Measurements from ENCODE around the gene MSL1. TPM values are rescaled to one million over a fixed set of nuclear protein-coding genes. Genes with fewer than 3 reads are reported as not detected.

MSL1 gene
- total and polyA plus RNA-seq, 9 of the 15 experiments (the other 6 are each of a cell fraction or from before 2014, with no cell fraction given): 13.8 to 120 (median 61.9) TPM

DNA sequence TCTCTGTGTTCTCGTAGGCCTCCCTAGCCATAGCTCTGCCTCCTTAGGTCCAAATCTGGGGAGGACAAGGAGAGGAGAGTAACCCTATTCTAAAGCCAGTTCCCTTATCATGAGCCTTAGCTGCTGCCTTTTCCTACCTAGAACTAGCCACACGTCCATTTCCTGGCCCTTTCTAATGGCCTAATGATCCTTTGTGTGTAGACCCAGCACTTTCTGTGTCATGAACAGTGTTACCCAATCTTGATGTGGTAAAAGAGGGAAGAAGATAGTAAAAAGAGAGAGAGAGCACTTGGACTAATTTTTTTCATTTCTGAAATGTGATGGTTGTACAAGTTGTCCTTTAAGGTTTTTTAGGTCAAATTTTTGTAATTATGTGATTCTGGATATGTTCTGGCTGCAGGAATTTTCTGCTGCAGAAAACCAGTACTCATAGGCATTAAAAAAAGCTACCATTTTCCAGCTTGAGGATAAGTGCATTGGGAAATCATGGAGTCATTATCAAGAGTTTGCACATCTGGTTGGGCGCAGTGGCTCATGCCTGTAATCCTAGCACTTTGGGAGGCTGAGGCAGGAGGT is 36.8 kb downstream of the MSL1 start:
- CTCF ChIA-PET (ENCODE audit: low intra/inter-chr PET ratio): no interaction called here
- peaks cover 70% of the 10 kb centered on the region for H3K36me3 ChIP-seq (ENCODE audit: control insufficient read depth, insufficient read depth, low read length)
- H3K9me3 ChIP-seq (replicated peaks; ENCODE audit: control insufficient read depth, insufficient read depth, low read depth, low read length): no peaks in the 10 kb centered on the region
- no peak overlapping the region for H3K4me3 ChIP-seq
- no peaks in the 10 kb centered on the region for H3K9me1 ChIP-seq (ENCODE audit: control insufficient read depth, insufficient read depth, low read length)
- no peaks in the 10 kb centered on the region for H4K20me1 ChIP-seq (replicated peaks; ENCODE audit: control insufficient read depth, insufficient read depth, low read length)
- ATAC-seq: no peak
- no peaks in the 10 kb centered on the region for H3K27me3 ChIP-seq (ENCODE audit: control insufficient read depth in 2 of 2, insufficient read depth in 2 of 2, low read length in 2 of 2)
- intact Hi-C loops (cut with micrococcal nuclease): no loop called here
- peak; percentile 15 for FAIRE-seq
- POLR2A ChIA-PET: interaction anchor here (0.6 to 1.1 kb wide), 6 partner anchors 12 to 540 kb away, joined by 3 to 4 read pairs (median 3); no protein-coding TSS in a partner anchor
- no peak for DNase-seq (ENCODE audit: extremely low read depth in 1 of 4, low spot score in 3 of 4)
- H3K4me1 ChIP-seq (replicated peaks in 1 of 2; ENCODE audit: control insufficient read depth in 2 of 2, insufficient read depth in 2 of 2, low read length in 2 of 2): peaks cover 6 to 7% of the 10 kb centered on the region in 2 experiments; a peak in 4 of 5 replicates
- 76% methylated on average over 3 of the region's 3 CpGs for WGBS (ENCODE audit: insufficient coverage, low coverage, missing lambda C conversion rate)
- peaks cover 51% of the 10 kb centered on the region for H3K79me2 ChIP-seq (ENCODE audit: control insufficient read depth, insufficient read depth, low read length)
- H3K27ac ChIP-seq (ENCODE audit: extremely low read depth, low read depth, low read length): peak overlapping the region; percentile 6; the same call in 2 of the 3 replicates
- no peak overlapping the region for H2AFZ ChIP-seq (ENCODE audit: low read depth, low read length)
- in situ Hi-C loops (cut with MboI): no loop called here
- BruUV-seq (replicated peaks): no TSS peak
- H3K4me2 ChIP-seq (ENCODE audit: insufficient read depth, low read length): no peak overlapping the region
- H3K9ac ChIP-seq (ENCODE audit: insufficient read depth in 1 of 2, low read depth in 2 of 2, low read length in 2 of 2): no peak overlapping the region; a peak in 1 of 4 replicates
- no peak for TF ChIP-seq CREBBP (IDR thresholded peaks at IDR 0.05; ENCODE audit: low read depth, low read length)
- TF ChIP-seq, protein P1, sequence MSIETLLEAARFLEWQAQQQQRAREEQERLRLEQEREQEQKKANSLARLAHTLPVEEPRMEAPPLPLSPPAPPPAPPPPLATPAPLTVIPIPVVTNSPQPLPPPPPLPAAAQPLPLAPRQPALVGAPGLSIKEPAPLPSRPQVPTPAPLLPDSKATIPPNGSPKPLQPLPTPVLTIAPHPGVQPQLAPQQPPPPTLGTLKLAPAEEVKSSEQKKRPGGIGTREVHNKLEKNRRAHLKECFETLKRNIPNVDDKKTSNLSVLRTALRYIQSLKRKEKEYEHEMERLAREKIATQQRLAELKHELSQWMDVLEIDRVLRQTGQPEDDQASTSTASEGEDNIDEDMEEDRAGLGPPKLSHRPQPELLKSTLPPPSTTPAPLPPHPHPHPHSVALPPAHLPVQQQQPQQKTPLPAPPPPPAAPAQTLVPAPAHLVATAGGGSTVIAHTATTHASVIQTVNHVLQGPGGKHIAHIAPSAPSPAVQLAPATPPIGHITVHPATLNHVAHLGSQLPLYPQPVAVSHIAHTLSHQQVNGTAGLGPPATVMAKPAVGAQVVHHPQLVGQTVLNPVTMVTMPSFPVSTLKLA (conservative IDR thresholded peaks at IDR 0.05): no peak
- TF ChIP-seq CBFA2T2 (conservative IDR thresholded peaks at IDR 0.05): no peak
- no peak for TF ChIP-seq SREBF2 (CRISPR knock-in tag; IDR thresholded peaks at IDR 0.05)
- no peak for TF ChIP-seq DDX20 (tag; IDR thresholded peaks at IDR 0.05; ENCODE audit: low read depth)
- no peak for TF ChIP-seq ERF (CRISPR knock-in tag; IDR thresholded peaks at IDR 0.05)
- TF ChIP-seq, protein P2, sequence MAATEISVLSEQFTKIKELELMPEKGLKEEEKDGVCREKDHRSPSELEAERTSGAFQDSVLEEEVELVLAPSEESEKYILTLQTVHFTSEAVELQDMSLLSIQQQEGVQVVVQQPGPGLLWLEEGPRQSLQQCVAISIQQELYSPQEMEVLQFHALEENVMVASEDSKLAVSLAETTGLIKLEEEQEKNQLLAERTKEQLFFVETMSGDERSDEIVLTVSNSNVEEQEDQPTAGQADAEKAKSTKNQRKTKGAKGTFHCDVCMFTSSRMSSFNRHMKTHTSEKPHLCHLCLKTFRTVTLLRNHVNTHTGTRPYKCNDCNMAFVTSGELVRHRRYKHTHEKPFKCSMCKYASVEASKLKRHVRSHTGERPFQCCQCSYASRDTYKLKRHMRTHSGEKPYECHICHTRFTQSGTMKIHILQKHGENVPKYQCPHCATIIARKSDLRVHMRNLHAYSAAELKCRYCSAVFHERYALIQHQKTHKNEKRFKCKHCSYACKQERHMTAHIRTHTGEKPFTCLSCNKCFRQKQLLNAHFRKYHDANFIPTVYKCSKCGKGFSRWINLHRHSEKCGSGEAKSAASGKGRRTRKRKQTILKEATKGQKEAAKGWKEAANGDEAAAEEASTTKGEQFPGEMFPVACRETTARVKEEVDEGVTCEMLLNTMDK (IDR thresholded peaks at IDR 0.05; ENCODE audit: borderline replicate concordance, insufficient read depth, low read depth, low read length, poor library complexity, severe bottlenecking): no peak
- TF ChIP-seq, protein P3, sequence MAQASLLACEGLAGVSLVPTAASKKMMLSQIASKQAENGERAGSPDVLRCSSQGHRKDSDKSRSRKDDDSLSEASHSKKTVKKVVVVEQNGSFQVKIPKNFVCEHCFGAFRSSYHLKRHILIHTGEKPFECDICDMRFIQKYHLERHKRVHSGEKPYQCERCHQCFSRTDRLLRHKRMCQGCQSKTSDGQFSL (CRISPR knock-in tag; IDR thresholded peaks at IDR 0.05): no peak
- TF ChIP-seq, protein P3 (tag; IDR thresholded peaks at IDR 0.05): no peak
- TF ChIP-seq ZNF707 (CRISPR knock-in tag; conservative IDR thresholded peaks at IDR 0.05): no peak
- TF ChIP-seq TCF7L2 (IDR thresholded peaks at IDR 0.05; ENCODE audit: low read depth, low read length): no peak
- no peak for TF ChIP-seq KHSRP (IDR thresholded peaks at IDR 0.05)
- TF ChIP-seq POLR2G (IDR thresholded peaks at IDR 0.05; ENCODE audit: low read depth, low read length): no peak
- TF ChIP-seq, protein P4, sequence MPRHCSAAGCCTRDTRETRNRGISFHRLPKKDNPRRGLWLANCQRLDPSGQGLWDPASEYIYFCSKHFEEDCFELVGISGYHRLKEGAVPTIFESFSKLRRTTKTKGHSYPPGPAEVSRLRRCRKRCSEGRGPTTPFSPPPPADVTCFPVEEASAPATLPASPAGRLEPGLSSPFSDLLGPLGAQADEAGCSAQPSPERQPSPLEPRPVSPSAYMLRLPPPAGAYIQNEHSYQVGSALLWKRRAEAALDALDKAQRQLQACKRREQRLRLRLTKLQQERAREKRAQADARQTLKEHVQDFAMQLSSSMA (CRISPR knock-in tag; IDR thresholded peaks at IDR 0.05): no peak
- TF ChIP-seq, protein P5, sequence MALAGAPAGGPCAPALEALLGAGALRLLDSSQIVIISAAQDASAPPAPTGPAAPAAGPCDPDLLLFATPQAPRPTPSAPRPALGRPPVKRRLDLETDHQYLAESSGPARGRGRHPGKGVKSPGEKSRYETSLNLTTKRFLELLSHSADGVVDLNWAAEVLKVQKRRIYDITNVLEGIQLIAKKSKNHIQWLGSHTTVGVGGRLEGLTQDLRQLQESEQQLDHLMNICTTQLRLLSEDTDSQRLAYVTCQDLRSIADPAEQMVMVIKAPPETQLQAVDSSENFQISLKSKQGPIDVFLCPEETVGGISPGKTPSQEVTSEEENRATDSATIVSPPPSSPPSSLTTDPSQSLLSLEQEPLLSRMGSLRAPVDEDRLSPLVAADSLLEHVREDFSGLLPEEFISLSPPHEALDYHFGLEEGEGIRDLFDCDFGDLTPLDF (CRISPR knock-in tag; IDR thresholded peaks at IDR 0.05): no peak
